ENCODE data around the gene NUDT22. TPM values are rescaled to one million over a fixed set of nuclear protein-coding genes. Genes with fewer than 3 reads are reported as not detected.
"Not testable (repeated sequence)": the region's sequence is repeated elsewhere in the genome, so short reads cannot be mapped to it uniquely, and the experiment has no call there.

The NUDT22 gene
- polyA plus RNA-seq, 2 of the 4 experiments (the other 2 are of a cell fraction) = 21.5 to 33.2 TPM

- H3K4me3 ChIP-seq = peak overlapping the region; percentile 84
- not testable (repeated sequence) for FAIRE-seq; ATAC-seq; H3K9me3 ChIP-seq; DNase-seq (ENCODE audit: low read depth in 1 of 2, low spot score in 1 of 2)
- TF ChIP-seq MAX (IDR thresholded peaks at IDR 0.05) (0 out of 2 replicates have a peak, but pooled peaks have one; percentile 8), MYC (IDR thresholded peaks at IDR 0.05; ENCODE audit: borderline replicate concordance, low read length) (peak; percentile 34; the same call in 1 of the 2 replicates), BCL3 (IDR thresholded peaks at IDR 0.05) (peak; percentile 30; the same call in 1 of the 3 replicates), NPAS2 (CRISPR knock-in tag; IDR thresholded peaks at IDR 0.05; ENCODE audit: borderline replicate concordance) (0 out of 2 replicates have a peak, but pooled peaks have one; percentile 15), JUN (IDR thresholded peaks at IDR 0.05) (peak; percentile 42 to 65; a peak in 3 of 5 replicates)
- ChIA-PET POLR2A (interaction anchor here (0.6 to 6.0 kb wide), 6 partner anchors 20 to 1395 kb away, joined by 3 to 53 read pairs (median 8); partner anchors contain the start of genes ESRRA, NUDT22, STIP1 and TRPT1), CTCF (interaction anchor here (0.8 to 12.2 kb wide), 9 partner anchors 9 to 108 kb away, joined by 3 to 220 read pairs (median 4); partner anchors contain the start of genes BAD, CATSPERZ, ESRRA and NUDT22)
- H3K4me1 ChIP-seq = peaks cover 45% of the 10 kb centered on the region
- H3K4me2 ChIP-seq = peak overlapping the region; percentile 100
- no CpG with 5 or more reads among the region's 43 CpGs for WGBS (ENCODE audit: missing lambda C conversion rate)
- H3K27ac ChIP-seq = peak overlapping the region; percentile 99 to 100
Measured at GRCh38 chr11:64246621-64246870, 20.5 kb downstream of the NUDT22 start.

- no peaks in the 10 kb centered on the region for H3K9me3 ChIP-seq
- FAIRE-seq (no peak), ATAC-seq (peak; percentile 40 to 73), DNase-seq (ENCODE audit: low read depth in 1 of 2, low spot score in 1 of 2) (peak; percentile 84 to 89)
- 1% methylated on average over 26 of the region's 74 CpGs for WGBS (ENCODE audit: missing lambda C conversion rate)
- ChIA-PET POLR2A (interaction anchor here (0.6 to 6.0 kb wide), 8 partner anchors 9 to 1395 kb away, joined by 3 to 53 read pairs (median 4); partner anchors contain the start of genes ESRRA, NUDT22, STIP1 and TRPT1), CTCF (interaction anchor here (1.2 to 12.2 kb wide), 7 partner anchors 9 to 108 kb away, joined by 3 to 220 read pairs (median 4); partner anchors contain the start of genes BAD, CATSPERZ and ESRRA)
- H3K4me2 ChIP-seq = peak within 1 kb of the TSS; percentile 100
- H3K4me3 ChIP-seq = peak within 1 kb of the TSS; percentile 84
- H3K27ac ChIP-seq = peak within 1 kb of the TSS; percentile 99 to 100
- H3K4me1 ChIP-seq = peaks cover 45% of the 10 kb centered on the region
- TF ChIP-seq PBX3 (IDR thresholded peaks at IDR 0.05) = no peak
- TF ChIP-seq, protein P1, sequence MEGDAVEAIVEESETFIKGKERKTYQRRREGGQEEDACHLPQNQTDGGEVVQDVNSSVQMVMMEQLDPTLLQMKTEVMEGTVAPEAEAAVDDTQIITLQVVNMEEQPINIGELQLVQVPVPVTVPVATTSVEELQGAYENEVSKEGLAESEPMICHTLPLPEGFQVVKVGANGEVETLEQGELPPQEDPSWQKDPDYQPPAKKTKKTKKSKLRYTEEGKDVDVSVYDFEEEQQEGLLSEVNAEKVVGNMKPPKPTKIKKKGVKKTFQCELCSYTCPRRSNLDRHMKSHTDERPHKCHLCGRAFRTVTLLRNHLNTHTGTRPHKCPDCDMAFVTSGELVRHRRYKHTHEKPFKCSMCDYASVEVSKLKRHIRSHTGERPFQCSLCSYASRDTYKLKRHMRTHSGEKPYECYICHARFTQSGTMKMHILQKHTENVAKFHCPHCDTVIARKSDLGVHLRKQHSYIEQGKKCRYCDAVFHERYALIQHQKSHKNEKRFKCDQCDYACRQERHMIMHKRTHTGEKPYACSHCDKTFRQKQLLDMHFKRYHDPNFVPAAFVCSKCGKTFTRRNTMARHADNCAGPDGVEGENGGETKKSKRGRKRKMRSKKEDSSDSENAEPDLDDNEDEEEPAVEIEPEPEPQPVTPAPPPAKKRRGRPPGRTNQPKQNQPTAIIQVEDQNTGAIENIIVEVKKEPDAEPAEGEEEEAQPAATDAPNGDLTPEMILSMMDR (IDR thresholded peaks at IDR 0.05) = no peak
- no peak for TF ChIP-seq ZFP36 (IDR thresholded peaks at IDR 0.05; ENCODE audit: borderline replicate concordance, partially characterized antibody)
- peak; percentile 79; the same call in 1 of the 2 replicates for TF ChIP-seq MAZ (IDR thresholded peaks at IDR 0.05; ENCODE audit: borderline replicate concordance, low read depth, low read length)
- no peak for TF ChIP-seq FOXS1 (CRISPR knock-in tag; IDR thresholded peaks at IDR 0.05)
- no peak for TF ChIP-seq RFX5 (IDR thresholded peaks at IDR 0.05)
- peak; percentile 49 for TF ChIP-seq CHD2 (IDR thresholded peaks at IDR 0.05; ENCODE audit: low read length, partially characterized antibody)
- TF ChIP-seq, protein P2, sequence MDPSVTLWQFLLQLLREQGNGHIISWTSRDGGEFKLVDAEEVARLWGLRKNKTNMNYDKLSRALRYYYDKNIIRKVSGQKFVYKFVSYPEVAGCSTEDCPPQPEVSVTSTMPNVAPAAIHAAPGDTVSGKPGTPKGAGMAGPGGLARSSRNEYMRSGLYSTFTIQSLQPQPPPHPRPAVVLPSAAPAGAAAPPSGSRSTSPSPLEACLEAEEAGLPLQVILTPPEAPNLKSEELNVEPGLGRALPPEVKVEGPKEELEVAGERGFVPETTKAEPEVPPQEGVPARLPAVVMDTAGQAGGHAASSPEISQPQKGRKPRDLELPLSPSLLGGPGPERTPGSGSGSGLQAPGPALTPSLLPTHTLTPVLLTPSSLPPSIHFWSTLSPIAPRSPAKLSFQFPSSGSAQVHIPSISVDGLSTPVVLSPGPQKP (IDR thresholded peaks at IDR 0.05; ENCODE audit: low read depth, low read length) = no peak
- TF ChIP-seq CBX8 (IDR thresholded peaks at IDR 0.05) = no peak
- TF ChIP-seq MAX (IDR thresholded peaks at IDR 0.05) = peak; percentile 91
- TF ChIP-seq ZSCAN20 (CRISPR knock-in tag; IDR thresholded peaks at IDR 0.05) = no peak
- no peak for TF ChIP-seq SMC3 (IDR thresholded peaks at IDR 0.05)
- TF ChIP-seq RNF2 (IDR thresholded peaks at IDR 0.05; ENCODE audit: borderline replicate concordance, low read depth) = no peak; the same call in 1 of the 2 replicates
- TF ChIP-seq PHF8 (IDR thresholded peaks at IDR 0.05; ENCODE audit: borderline replicate concordance, low read depth) = no peak
- peak; percentile 75; the same call in 1 of the 2 replicates for TF ChIP-seq POLR2AphosphoS2 (conservative IDR thresholded peaks at IDR 0.05; ENCODE audit: low read length)
- TF ChIP-seq, protein P3, sequence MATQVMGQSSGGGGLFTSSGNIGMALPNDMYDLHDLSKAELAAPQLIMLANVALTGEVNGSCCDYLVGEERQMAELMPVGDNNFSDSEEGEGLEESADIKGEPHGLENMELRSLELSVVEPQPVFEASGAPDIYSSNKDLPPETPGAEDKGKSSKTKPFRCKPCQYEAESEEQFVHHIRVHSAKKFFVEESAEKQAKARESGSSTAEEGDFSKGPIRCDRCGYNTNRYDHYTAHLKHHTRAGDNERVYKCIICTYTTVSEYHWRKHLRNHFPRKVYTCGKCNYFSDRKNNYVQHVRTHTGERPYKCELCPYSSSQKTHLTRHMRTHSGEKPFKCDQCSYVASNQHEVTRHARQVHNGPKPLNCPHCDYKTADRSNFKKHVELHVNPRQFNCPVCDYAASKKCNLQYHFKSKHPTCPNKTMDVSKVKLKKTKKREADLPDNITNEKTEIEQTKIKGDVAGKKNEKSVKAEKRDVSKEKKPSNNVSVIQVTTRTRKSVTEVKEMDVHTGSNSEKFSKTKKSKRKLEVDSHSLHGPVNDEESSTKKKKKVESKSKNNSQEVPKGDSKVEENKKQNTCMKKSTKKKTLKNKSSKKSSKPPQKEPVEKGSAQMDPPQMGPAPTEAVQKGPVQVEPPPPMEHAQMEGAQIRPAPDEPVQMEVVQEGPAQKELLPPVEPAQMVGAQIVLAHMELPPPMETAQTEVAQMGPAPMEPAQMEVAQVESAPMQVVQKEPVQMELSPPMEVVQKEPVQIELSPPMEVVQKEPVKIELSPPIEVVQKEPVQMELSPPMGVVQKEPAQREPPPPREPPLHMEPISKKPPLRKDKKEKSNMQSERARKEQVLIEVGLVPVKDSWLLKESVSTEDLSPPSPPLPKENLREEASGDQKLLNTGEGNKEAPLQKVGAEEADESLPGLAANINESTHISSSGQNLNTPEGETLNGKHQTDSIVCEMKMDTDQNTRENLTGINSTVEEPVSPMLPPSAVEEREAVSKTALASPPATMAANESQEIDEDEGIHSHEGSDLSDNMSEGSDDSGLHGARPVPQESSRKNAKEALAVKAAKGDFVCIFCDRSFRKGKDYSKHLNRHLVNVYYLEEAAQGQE (IDR thresholded peaks at IDR 0.05) = no peak
- TF ChIP-seq SREBF2 (IDR thresholded peaks at IDR 0.05) = no peak
- TF ChIP-seq POLR2A (IDR thresholded peaks at IDR 0.05; ENCODE audit: low read length) = peak; percentile 14; the same call in 1 of the 2 replicates
- TF ChIP-seq TFCP2L1 (CRISPR knock-in tag; IDR thresholded peaks at IDR 0.05) = no peak
- peak; percentile 51; the same call in 1 of the 2 replicates for TF ChIP-seq MYC (IDR thresholded peaks at IDR 0.05; ENCODE audit: borderline replicate concordance, low read length)
- TF ChIP-seq JUN (IDR thresholded peaks at IDR 0.05) = 0 out of 5 replicates have a peak, but pooled peaks of 1 of the 2 experiments have one; percentile 6
Measured at GRCh38 chr11:64246871-64247728, 21.0 kb downstream of the NUDT22 start, which contains the start of gene PPP1R14B. Gene PPP1R14B (minus strand): TSS chr11:64246943. CDS start chr11:64246673, 270 bp downstream.
